ENCODE data around the gene SERTAD2.

- TF ChIP-seq POLR2AphosphoS5 (IDR thresholded peaks at IDR 0.05; ENCODE audit: low read depth, low read length) (no peak), REST (IDR thresholded peaks at IDR 0.05; ENCODE audit: insufficient read depth in 1 of 2, low read depth in 2 of 2, low read length in 2 of 2) (no peak), TAF1 (IDR thresholded peaks at IDR 0.05; ENCODE audit: borderline replicate concordance, insufficient read depth, low read length) (no peak)
These were observed 3.4 kb downstream of the SERTAD2 start for GRCh38 chr2:64650296-64650695.

Data from PFSK-1 (cell line).